Fibroblast of villous mesenchyme (primary cell): Measurements from ENCODE around the gene MEG3. TPM values are rescaled to one million over a fixed set of nuclear protein-coding genes. Genes with fewer than 3 reads are reported as not detected.
"Not testable (repeated sequence)": the region's sequence is repeated elsewhere in the genome, so short reads cannot be mapped to it uniquely, and the experiment has no call there.

Experiments
- DNase-seq: peaks from one replicate; pipeline ENCODE4 v3.0.0-alpha.2; 2010; ENCODE audit warnings: low read depth
- H3K4me3 ChIP-seq: 2 replicates; pipeline ENCODE4 v1.5.1; 2011; ENCODE audit warnings: low read depth, mild to moderate bottlenecking, low read length
- total RNA-seq: library from RNA; depleted of rRNA; stranded (reverse); fragments of >200 nt; gene quantifications from 2 replicates; pipeline ENCODE4 v1.2.3, GENCODE V29; 2012
- TF ChIP-seq, protein P1 (sequence below): IDR thresholded peaks from 2 replicates; pipeline ENCODE4 v1.5.1; 2012; ENCODE audit warnings: low read depth, mild to moderate bottlenecking, low read length; ENCODE audit not compliant: insufficient read depth

The MEG3 gene
- total RNA-seq, 1 donor: 187 TPM

DNA sequence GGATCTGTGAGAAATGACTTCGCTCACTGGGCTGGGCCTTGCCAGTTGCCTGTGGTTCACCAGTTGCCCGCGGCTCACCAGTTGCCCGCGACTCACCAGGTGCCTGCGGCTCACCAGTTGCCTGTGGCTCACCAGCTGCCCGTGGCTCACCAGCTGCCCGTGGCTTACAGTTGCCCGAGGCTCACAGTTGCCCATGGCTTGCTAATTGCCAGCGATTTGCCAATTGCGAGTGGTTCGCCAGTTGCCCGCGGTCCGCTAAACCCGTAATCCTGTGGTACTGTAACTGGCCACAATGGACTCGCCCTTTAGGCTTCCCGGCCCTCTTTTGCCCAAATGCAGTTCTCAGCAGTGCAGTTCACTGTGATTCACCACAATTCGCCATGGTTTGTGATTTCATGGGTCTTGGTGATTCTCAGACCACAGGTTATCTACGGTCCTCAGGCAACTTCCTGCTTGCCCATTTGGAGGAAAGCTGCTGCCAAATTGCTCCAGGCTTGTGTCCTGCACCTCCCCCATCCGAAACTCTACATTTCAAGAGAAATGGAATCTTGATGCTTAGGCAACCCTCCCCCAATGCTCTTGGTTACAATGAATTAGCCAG lies 15.0 kb upstream of the MEG3 start:
- no peak overlapping the region for H3K4me3 ChIP-seq
- DNase-seq: no peak
- TF ChIP-seq, protein P1, sequence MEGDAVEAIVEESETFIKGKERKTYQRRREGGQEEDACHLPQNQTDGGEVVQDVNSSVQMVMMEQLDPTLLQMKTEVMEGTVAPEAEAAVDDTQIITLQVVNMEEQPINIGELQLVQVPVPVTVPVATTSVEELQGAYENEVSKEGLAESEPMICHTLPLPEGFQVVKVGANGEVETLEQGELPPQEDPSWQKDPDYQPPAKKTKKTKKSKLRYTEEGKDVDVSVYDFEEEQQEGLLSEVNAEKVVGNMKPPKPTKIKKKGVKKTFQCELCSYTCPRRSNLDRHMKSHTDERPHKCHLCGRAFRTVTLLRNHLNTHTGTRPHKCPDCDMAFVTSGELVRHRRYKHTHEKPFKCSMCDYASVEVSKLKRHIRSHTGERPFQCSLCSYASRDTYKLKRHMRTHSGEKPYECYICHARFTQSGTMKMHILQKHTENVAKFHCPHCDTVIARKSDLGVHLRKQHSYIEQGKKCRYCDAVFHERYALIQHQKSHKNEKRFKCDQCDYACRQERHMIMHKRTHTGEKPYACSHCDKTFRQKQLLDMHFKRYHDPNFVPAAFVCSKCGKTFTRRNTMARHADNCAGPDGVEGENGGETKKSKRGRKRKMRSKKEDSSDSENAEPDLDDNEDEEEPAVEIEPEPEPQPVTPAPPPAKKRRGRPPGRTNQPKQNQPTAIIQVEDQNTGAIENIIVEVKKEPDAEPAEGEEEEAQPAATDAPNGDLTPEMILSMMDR: no peak

DNA sequence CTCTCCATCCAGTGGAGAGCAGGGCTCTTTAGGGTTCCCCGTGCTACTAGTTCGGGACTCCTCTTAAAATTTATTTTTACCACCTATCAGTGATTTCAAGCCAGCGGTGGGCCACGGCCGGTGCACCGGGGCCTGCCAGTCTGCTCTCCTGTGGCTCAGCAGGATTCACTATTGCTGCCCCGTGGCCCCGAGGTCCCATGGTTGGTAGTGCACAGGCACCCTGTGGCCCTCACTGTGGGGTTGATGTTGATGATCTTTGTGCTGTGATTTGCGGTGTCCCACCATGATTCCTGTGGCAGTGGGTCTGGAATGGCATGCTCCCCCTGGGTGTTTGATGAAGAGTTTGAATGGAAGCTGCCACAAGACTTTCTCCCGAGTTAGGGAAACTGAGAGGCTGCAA lies 12.6 kb upstream of the MEG3 start:
- H3K4me3 ChIP-seq: no peak overlapping the region
- DNase-seq: no peak
- TF ChIP-seq, protein P1: no peak

DNA sequence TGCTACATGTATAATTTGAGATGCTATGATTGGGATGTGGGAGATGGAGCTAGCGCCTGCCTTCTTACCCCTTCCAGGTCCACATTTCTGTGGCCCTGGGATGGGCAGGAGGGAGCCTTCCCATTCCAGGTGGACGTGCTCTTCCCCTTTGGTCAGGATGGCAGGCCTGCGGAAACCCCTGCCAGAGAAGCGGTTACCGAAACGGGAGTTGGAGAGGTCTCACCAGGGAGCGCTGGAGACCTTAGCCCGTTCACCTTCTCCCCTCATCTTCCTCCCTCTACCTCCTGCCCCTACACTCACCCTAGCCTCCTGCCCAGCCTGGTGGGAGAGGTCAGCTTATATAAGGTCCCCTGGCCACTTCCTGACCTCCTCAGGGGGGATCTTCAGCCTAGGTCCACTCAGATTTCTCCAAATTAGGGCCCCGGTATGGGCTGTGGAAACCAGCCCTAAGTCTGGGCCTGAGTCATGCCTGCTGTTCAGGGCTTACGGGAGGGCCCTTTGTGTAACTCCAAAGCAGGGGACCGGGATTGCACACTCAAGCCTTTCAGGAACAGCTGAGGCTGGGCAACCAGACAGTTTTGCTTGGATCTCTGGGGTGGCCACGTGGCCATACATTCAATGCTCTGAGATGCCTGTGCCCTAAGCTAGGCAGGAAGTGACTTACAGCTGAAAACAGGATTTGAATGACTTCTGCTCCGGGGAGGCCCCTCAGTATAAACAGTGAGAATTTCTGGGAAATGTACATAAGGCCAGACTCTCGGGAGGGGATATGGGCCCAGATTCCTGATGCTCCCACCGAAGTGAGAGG lies 10.2 kb upstream of the MEG3 start:
- H3K4me3 ChIP-seq: no peak overlapping the region
- DNase-seq: peak; percentile 83
- TF ChIP-seq, protein P1: no peak

DNA sequence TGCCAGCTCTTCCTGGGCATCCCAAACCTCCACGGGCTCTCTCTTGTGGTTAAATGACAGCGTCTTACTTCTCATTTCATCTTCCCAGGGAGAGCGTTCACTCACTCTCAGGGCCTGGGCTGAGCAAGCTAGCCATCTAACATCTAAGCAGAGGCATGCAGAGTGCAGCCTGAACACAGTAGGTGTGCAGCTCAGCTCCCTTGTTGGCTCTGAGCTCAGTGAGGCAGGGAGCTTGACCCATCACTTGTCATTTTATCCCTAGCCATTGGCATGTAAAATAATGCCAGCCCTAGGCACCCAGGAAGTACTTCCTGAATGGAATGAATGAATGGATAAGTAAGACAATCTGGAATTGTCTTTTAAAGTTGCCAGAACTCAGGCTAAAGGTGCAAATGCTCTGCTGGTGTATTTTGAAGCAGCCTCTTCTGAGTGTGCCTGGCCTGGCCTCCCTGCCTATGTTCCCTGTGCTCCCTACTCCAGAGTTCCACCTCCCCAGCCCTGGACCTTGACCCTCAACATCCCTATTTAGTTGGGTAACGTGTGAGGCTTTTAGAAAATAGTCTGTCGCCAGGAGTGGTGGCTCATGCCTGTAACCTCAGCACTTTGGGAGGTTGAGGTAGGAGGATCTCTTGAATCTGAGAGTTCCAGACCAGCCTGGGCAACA lies 9.5 kb upstream of the MEG3 start:
- H3K4me3 ChIP-seq: no peak overlapping the region
- TF ChIP-seq, protein P1: no peak
- no peak for DNase-seq

DNA sequence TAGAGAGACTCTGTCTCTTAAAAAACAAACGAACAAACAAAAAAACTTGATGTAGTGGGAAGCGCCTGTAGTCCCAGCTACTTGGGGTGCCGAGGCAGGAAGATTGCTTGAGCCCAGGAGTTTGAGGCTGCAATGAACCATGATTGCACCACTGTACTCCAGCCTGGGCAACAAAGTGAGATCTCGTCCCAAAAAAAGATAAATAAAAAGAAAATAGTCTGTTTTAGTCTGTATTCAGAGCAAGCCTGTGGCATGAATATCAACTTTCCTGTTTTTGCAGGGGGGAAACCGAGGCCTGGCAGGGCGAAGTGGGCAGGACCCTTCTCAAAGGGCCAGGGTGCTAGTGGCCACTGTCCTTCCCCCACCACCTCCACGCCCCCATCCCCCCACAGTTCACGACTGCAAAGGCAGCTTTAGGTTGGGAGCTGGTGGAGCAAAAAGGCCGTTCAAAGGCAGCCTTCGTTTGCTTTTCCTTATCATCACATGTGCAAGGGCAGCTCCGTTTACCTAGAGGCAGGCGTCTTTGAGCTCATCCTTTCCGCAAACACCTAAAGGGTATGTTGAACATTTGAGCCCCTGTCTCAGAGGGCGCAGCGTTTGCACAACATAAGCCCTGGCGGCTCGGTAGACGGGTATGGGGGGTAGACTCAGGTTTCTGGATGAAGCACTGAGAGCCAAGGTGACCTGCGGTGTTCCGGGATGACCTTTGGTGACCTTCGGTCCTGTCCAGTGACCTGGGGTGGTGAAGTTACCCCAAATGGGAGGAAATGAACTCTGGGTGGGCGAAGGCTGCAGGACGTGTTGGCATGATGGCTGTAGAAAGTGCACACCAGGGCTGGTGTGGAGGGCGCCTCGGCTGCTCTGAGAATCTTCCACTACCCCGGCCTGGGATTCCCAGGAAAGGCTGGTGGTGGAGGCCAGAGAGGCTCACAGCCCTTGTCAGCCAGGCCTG lies 8.7 kb upstream of the MEG3 start:
- no peak for DNase-seq
- no peak overlapping the region for H3K4me3 ChIP-seq
- TF ChIP-seq, protein P1: no peak

DNA sequence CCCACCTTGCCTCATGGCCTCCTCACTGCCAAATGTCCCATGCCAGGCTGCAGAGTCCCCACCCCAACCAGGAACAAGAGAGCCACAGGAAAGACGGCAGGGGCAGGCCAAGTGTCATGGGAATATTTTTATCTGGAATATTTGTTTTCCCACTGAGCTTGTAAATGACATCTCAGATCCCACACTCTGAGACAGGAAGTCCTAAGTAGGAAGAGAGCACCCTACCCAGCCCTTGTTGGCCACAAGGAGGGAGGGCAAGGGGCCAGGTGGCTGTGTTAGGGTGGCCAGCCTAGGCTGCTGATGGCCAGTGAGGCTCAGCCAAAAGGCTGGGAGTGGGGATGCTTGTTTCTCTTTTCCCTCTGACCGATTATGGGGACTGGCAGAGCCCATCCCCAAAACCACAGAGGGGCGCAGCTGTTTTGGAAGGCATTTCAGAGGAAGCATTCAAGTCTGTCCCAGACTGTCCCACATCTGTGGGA lies 7.7 kb upstream of the MEG3 start:
- H3K4me3 ChIP-seq: no peak overlapping the region
- DNase-seq: peak; percentile 65
- TF ChIP-seq, protein P1: no peak

DNA sequence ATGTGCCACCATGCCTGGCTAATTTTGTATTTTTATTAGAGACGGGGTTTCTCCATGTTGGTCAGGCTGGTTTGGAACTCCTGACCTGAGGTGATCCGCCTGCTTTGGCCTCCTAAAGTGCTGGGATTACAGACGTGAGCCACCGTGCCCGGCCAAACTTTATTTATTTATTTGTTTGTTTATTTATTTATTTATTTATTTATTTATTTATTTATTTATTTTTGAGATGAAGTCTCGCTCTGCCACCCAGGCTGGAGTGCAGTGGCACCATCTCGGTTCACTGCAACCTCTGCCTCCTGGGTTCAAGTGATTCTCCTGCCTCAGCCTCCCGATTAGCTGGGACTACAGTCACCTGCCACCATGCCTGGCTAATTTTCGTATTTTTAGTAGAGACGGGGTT lies 7.0 kb upstream of the MEG3 start:
- not testable (repeated sequence) for DNase-seq, H3K4me3 ChIP-seq
